ENCODE measurements around the gene DIPK1C.

Gene DIPK1C

DNA sequence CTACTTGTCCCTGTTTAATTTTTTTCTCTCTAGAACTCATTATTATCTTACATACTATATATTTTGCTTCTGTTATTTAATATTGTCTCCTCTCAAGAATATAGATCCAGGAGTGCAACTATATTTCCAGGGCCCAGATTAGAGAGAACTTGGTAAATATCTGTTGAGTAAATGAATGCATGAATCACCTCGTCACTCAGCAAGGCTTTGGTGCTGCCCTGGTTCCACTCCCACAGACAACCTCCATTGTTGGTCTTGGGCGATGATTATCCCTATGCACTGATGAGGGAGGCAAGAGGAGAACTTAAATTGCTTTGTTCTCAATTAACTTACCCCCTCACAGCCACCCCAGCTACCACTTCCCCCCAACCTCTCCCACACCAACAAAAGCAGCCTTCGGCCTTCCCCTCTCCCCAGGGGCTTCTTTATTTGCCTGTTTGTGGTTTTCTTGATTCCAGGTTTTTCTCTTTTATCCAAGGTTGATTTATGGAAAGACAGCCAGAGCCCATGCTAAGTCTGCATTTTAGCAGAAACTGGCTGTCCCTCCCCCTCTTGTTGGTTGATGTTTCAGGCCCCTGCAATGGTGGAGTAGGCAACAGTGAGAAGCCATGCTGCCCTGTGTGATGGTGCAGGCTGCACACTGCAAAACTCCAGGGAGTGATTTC lies 17.0 kb upstream of the DIPK1C start:
- DNase-seq (ENCODE audit: insufficient read length, low spot score) = no peak
- FAIRE-seq = no peak
- TF ChIP-seq POU2F2 (IDR thresholded peaks at IDR 0.05; ENCODE audit: low read depth, low read length) (no peak), PAX5 (IDR thresholded peaks at IDR 0.05; ENCODE audit: insufficient read depth, low read length, severe bottlenecking) (no peak), TAF1 (IDR thresholded peaks at IDR 0.05; ENCODE audit: low read depth, low read length) (no peak), POLR2A (IDR thresholded peaks at IDR 0.05; ENCODE audit: low read depth, low read length) (no peak)

DNA sequence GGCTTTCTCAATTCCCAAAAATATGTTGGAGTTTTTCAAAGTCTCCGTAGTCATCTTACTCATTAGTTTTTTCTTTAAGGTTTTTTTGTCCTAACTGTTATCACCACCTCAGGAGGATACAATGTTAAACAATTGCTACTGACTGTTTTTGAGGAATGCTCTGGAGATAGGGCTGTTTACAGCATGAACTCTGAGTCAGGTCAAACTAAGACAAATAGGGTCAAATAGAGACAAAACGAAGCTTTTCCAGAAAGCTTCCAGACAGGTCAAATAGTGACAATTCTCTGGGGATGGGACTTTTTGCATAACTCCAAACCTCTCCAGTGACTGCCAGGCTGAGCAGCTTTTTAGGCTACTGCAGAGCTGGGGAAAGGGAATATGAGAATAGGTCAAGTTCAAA lies 15.2 kb upstream of the DIPK1C start:
- no peak for DNase-seq (ENCODE audit: insufficient read length, low spot score)
- FAIRE-seq = no peak
- TF ChIP-seq SPI1 (IDR thresholded peaks at IDR 0.05; ENCODE audit: low read depth, low read length) (no peak), PAX5 (IDR thresholded peaks at IDR 0.05; ENCODE audit: insufficient read depth, low read length, severe bottlenecking) (no peak), POLR2AphosphoS5 (IDR thresholded peaks at IDR 0.05; ENCODE audit: low read depth, low read length) (no peak), POLR2A (IDR thresholded peaks at IDR 0.05; ENCODE audit: low read depth, low read length) (no peak), POU2F2 (IDR thresholded peaks at IDR 0.05; ENCODE audit: low read depth, low read length) (no peak), TAF1 (IDR thresholded peaks at IDR 0.05; ENCODE audit: low read depth, low read length) (no peak)

DNA sequence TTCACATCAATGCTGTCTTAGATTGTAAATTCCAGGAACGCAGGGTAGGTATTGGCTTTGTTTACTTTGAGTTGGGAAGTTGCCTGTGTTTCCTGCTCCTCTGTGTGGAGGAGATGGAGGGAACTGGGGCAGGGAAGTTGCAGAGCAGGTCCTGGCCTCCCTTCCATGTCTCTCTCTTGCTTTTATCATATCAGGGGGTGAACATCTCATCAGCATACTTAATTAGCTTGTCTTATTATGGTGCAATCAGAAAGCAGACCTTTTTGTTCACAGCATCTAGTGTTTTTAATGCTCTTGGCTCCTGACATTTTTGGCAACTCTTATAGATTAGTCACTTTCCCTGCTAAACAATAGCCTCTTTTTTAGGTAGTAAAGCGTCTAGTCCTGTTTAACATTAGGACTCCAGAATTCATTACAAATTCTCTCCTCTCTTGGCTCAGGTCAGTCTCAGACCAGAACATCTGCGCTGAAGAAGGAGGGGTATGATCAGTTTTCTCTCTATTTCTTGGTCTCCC lies 11.5 kb upstream of the DIPK1C start:
- no peak for FAIRE-seq
- no peak for DNase-seq (ENCODE audit: insufficient read length, low spot score)
- no peak for TF ChIP-seq POU2F2 (IDR thresholded peaks at IDR 0.05; ENCODE audit: low read depth, low read length)
- TF ChIP-seq POLR2AphosphoS5 (IDR thresholded peaks at IDR 0.05; ENCODE audit: low read depth, low read length) = no peak
- TF ChIP-seq POLR2A (IDR thresholded peaks at IDR 0.05; ENCODE audit: low read depth, low read length) = no peak
- TF ChIP-seq SPI1 (IDR thresholded peaks at IDR 0.05; ENCODE audit: low read depth, low read length) = no peak
- no peak for TF ChIP-seq TAF1 (IDR thresholded peaks at IDR 0.05; ENCODE audit: low read depth, low read length)
- TF ChIP-seq PAX5 (IDR thresholded peaks at IDR 0.05; ENCODE audit: insufficient read depth, low read length, severe bottlenecking) = no peak

DNA sequence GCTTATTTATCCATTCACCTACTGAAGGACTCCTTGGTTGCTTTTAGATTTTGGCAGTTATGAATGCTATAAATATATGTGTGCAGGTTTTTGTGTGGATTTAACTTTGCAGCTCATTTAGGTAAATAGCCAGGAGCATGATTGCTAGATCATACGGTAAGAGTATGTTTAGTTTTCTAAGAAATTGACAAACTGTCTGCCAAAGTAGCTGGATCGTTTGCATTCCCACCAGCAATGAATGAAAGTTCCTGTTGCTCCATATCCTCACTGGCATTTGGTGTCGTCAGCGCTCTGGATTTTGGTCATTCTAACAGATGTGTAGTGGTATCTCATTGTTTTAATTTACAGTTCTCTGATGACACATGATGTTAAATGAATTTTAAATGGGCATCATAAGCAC lies 8.7 kb upstream of the DIPK1C start:
- FAIRE-seq (no peak), DNase-seq (ENCODE audit: insufficient read length, low spot score) (no peak)
- TF ChIP-seq POLR2AphosphoS5 (IDR thresholded peaks at IDR 0.05; ENCODE audit: low read depth, low read length) (no peak), PAX5 (IDR thresholded peaks at IDR 0.05; ENCODE audit: insufficient read depth, low read length, severe bottlenecking) (no peak), TAF1 (IDR thresholded peaks at IDR 0.05; ENCODE audit: low read depth, low read length) (no peak), POLR2A (IDR thresholded peaks at IDR 0.05; ENCODE audit: low read depth, low read length) (no peak)

DNA sequence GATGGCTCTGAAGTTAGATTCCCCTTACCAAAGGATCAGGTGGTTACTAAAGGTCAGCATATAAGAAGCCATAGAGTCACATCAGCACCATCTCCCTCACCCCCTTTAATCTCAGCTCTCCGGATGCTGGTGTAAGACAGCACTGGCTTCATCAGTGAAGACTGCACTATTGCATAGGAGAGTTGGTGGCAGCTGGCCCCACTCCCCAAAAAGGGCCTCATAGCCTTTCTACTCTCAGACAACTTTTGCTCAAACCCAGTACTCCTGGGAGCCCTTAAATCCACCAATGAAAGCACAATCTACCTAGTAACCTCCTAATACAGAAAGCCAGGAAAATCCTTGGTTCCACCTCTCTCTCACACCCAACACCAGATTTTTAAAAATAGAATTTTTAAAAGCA lies 6.9 kb upstream of the DIPK1C start:
- FAIRE-seq = no peak
- TF ChIP-seq PAX5 (IDR thresholded peaks at IDR 0.05; ENCODE audit: insufficient read depth, low read length, severe bottlenecking) (no peak), TAF1 (IDR thresholded peaks at IDR 0.05; ENCODE audit: low read depth, low read length) (no peak), POLR2AphosphoS5 (IDR thresholded peaks at IDR 0.05; ENCODE audit: low read depth, low read length) (no peak), POLR2A (IDR thresholded peaks at IDR 0.05; ENCODE audit: low read depth, low read length) (no peak), POU2F2 (IDR thresholded peaks at IDR 0.05; ENCODE audit: low read depth, low read length) (no peak), SPI1 (IDR thresholded peaks at IDR 0.05; ENCODE audit: low read depth, low read length) (no peak)
- no peak for DNase-seq (ENCODE audit: insufficient read length, low spot score)

DNA sequence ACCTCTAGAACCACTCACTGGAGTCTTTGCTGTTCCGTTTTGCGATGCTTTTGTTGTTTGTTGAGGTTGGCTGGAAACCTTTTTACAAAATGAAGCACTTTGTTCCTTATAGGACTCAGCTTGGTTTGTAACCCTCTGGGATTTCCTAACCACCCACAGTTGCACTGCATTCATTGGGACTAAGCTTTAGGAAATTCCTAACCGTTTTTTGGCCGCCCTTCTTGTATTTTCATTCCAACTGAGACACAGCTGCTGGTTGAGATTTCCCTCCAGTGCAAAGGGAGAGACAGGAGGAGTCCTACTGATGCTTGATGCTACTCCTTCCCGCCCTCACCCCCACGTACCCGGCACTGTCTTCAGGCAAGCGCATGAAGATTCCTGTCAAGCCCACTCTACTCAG lies 6.1 kb upstream of the DIPK1C start:
- DNase-seq (ENCODE audit: insufficient read length, low spot score) (no peak), FAIRE-seq (no peak)
- TF ChIP-seq POU2F2 (IDR thresholded peaks at IDR 0.05; ENCODE audit: low read depth, low read length) = no peak
- TF ChIP-seq SPI1 (IDR thresholded peaks at IDR 0.05; ENCODE audit: low read depth, low read length) = no peak
- TF ChIP-seq PAX5 (IDR thresholded peaks at IDR 0.05; ENCODE audit: insufficient read depth, low read length, severe bottlenecking) = no peak
- no peak for TF ChIP-seq TAF1 (IDR thresholded peaks at IDR 0.05; ENCODE audit: low read depth, low read length)
- no peak for TF ChIP-seq POLR2A (IDR thresholded peaks at IDR 0.05; ENCODE audit: low read depth, low read length)
- TF ChIP-seq POLR2AphosphoS5 (IDR thresholded peaks at IDR 0.05; ENCODE audit: low read depth, low read length) = no peak

DNA sequence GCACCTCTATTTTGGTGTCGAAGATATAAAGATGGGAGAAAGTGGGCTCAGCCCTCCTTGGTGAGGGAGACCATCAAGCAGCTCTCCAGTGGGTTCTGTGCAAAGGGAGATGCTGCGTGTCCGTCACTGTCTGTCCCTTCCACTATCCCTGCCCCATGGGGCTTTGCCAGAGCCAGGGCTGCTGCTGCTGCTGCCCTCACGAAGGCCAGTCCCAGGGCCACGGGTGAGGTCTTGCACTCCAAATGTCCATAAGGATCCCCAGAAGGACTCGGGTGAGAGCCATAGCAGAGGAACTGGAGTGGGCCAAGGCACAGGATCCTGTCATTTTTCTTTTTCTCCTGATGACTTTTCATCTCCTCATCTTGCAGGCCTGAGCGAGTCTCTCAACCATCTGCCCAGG lies 3.7 kb upstream of the DIPK1C start:
- TF ChIP-seq POU2F2 (IDR thresholded peaks at IDR 0.05; ENCODE audit: low read depth, low read length) = no peak
- TF ChIP-seq PAX5 (IDR thresholded peaks at IDR 0.05; ENCODE audit: insufficient read depth, low read length, severe bottlenecking) = no peak
- TF ChIP-seq POLR2AphosphoS5 (IDR thresholded peaks at IDR 0.05; ENCODE audit: low read depth, low read length) = no peak
- TF ChIP-seq TAF1 (IDR thresholded peaks at IDR 0.05; ENCODE audit: low read depth, low read length) = no peak
- FAIRE-seq (no peak), DNase-seq (ENCODE audit: insufficient read length, low spot score) (no peak)

DNA sequence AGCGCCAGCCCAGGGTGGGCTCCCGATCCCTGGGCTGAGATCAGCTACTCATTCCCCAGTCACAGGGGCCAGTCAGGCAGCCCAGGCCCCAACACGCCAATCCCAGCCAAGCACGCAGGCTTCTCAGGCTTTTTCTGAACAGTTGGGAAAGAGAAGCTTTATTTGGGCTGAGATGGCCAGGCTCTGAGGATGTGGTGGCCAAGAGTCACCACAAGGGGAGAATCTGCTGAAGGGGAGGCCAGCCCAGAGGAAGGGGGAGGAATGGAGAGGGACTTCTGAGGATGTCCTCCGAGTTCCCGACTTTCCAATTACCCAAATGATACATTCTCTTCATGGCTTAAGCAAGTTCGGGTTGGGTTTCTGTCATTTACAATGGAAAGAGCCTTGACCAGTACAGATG lies 2.8 kb upstream of the DIPK1C start:
- TF ChIP-seq POLR2AphosphoS5 (IDR thresholded peaks at IDR 0.05; ENCODE audit: low read depth, low read length) (no peak), SPI1 (IDR thresholded peaks at IDR 0.05; ENCODE audit: low read depth, low read length) (no peak), POU2F2 (IDR thresholded peaks at IDR 0.05; ENCODE audit: low read depth, low read length) (no peak), TAF1 (IDR thresholded peaks at IDR 0.05; ENCODE audit: low read depth, low read length) (no peak)
- no peak for FAIRE-seq
- DNase-seq (ENCODE audit: insufficient read length, low spot score) = no peak

DNA sequence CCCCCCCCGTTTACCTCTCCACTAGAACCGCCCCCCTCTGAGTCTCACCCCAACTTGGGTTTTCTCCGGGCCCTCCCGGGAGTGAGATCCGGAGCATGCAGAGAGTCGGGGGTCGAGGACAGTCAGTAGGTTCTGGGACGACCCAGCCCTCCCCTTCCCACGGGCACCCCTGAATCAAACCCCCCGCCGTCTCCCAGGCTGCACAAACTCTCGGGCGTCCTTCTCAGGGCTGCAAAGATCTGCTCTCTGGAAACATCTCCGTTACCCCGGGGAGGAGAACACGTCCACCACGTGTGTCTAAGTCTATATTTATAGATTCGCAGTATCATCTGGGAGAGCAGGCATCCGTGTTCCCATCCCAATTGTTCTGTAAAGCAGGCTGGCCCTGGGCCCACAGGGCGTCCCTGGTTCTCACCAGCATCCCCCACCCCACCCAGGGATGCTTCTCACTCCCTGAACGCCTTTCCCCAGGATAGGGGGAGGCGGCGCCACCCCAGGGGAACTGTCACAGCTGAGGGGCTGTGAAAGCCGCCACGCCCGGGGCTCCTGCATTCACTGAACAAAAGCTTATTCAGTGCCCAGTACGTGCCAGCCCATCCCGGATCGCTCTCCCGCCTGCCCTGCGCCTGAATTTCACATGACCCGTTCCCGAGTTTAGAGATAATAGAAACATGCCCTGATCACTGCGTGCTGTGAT lies 765 bp upstream of the DIPK1C start:
- DNase-seq (ENCODE audit: insufficient read length, low spot score) (no peak), FAIRE-seq (no peak)
- TF ChIP-seq POU2F2 (IDR thresholded peaks at IDR 0.05; ENCODE audit: low read depth, low read length) (no peak), TAF1 (IDR thresholded peaks at IDR 0.05; ENCODE audit: low read depth, low read length) (no peak), POLR2AphosphoS5 (IDR thresholded peaks at IDR 0.05; ENCODE audit: low read depth, low read length) (no peak), POLR2A (IDR thresholded peaks at IDR 0.05; ENCODE audit: low read depth, low read length) (no peak), PAX5 (IDR thresholded peaks at IDR 0.05; ENCODE audit: insufficient read depth, low read length, severe bottlenecking) (no peak), SPI1 (IDR thresholded peaks at IDR 0.05; ENCODE audit: low read depth, low read length) (no peak)

Data from GM12891 (cell line).